Tracheal epithelial cell (primary cell): ENCODE measurements around the gene EME2. TPM values are rescaled to one million over a fixed set of nuclear protein-coding genes. Genes with fewer than 3 reads are reported as not detected.

ENCODE experiments used
- total RNA-seq: library from RNA; depleted of rRNA; stranded (reverse); fragments of >200 nt; gene quantifications from 2 replicates; pipeline ENCODE4 v1.2.1, GENCODE V29; 2014

EME2 gene
- total RNA-seq, result 2.8 and 17.8 TPM in 2 replicates

GRCh38 chr16:1772362-1772907 lies at the start of gene EME2:
Gene EME2, plus strand, starts transcription at chr16:1772810. Its CDS starts 418 bp downstream, at chr16:1773228.

GRCh38 chr16:1771188-1771863 lies 1.3 kb upstream of the EME2 start, which contains the start of gene NME3:
Gene NME3, minus strand, starts transcription at chr16:1771543. Its CDS starts 9 bp downstream, at chr16:1771534.

GRCh38 chr16:1772908-1773702 lies 495 bp downstream of the EME2 start, which contains the start of gene MRPS34:
Gene MRPS34, minus strand, starts transcription at chr16:1773134. Its CDS starts 15 bp downstream, at chr16:1773119.

GRCh38 chr16:1782408-1783264 lies 10.0 kb downstream of the EME2 start, which contains the start of the genes NUBP2 and SPSB3:
Gene NUBP2, plus strand, starts transcription at chr16:1782960. Its CDS starts 61 bp downstream, at chr16:1783021.
Gene SPSB3, minus strand, starts transcription at chr16:1782571. Its CDS starts 1,088 bp downstream, at chr16:1781483.

GRCh38 chr16:1793578-1794220 lies 21.1 kb downstream of the EME2 start, which contains the start of gene IGFALS:
Gene IGFALS, minus strand, starts transcription at chr16:1793705. Its CDS starts 53 bp downstream, at chr16:1793652.

Other genes starting within 250 kb of the EME2 start
- gene TMEM204, start 239.1 kb upstream of the EME2 start, total RNA-seq, result under 0.01 and 0.72 TPM in 2 replicates
- gene IFT140, start 160.7 kb upstream of the EME2 start, total RNA-seq, result 13.9 and 17.8 TPM in 2 replicates
- gene CRAMP1, start 160.4 kb upstream of the EME2 start, total RNA-seq, result 4.0 and 6.5 TPM in 2 replicates
- gene JPT2, start 94.5 kb upstream of the EME2 start, total RNA-seq, result 75.2 and 122 TPM in 2 replicates
- 20.0 and 22.2 TPM in 2 replicates for gene MAPK8IP3, start 66.6 kb upstream of the EME2 start, total RNA-seq
- 114 and 146 TPM in 2 replicates for gene NME3, start 1.3 kb upstream of the EME2 start, total RNA-seq
- gene MRPS34, start 324 bp downstream of the EME2 start, total RNA-seq, result 91.8 and 93.1 TPM in 2 replicates
- gene SPSB3, start 9.8 kb downstream of the EME2 start, total RNA-seq, result 54.2 and 59.3 TPM in 2 replicates
- gene NUBP2, start 10.2 kb downstream of the EME2 start, total RNA-seq, result 82.7 and 111 TPM in 2 replicates
- gene IGFALS, start 20.9 kb downstream of the EME2 start, total RNA-seq, result under 0.01 TPM in 1 of 2 replicates, not detected in the other
- 68.2 and 75.2 TPM in 2 replicates for gene HAGH, start 54.0 kb downstream of the EME2 start, total RNA-seq
- 56.5 and 106 TPM in 2 replicates for gene FAHD1, start 54.4 kb downstream of the EME2 start, total RNA-seq
- 0.24 TPM in 1 of 2 replicates, not detected in the other for gene MEIOB, start 99.4 kb downstream of the EME2 start, total RNA-seq
- 0.24 TPM in 1 of 2 replicates, not detected in the other for gene HS3ST6, start 145.6 kb downstream of the EME2 start, total RNA-seq
- gene MSRB1, start 170.4 kb downstream of the EME2 start, total RNA-seq, result 0.85 and 1.9 TPM in 2 replicates
- 0.24 TPM in 1 of 2 replicates, not detected in the other for gene RPL3L, start 181.9 kb downstream of the EME2 start, total RNA-seq
- gene NDUFB10, start 186.7 kb downstream of the EME2 start, total RNA-seq, result 114 and 124 TPM in 2 replicates
- gene RPS2, start 192.0 kb downstream of the EME2 start, total RNA-seq, result 2,434 and 3,731 TPM in 2 replicates
- 0.85 TPM in 1 of 2 replicates, not detected in the other for gene RNF151, start 194.0 kb downstream of the EME2 start, total RNA-seq
- gene TBL3, start 199.2 kb downstream of the EME2 start, total RNA-seq, result 65.9 and 82.9 TPM in 2 replicates
- gene NOXO1, start 208.7 kb downstream of the EME2 start, total RNA-seq, result 1.2 and 2.6 TPM in 2 replicates
- 8.9 and 24.9 TPM in 2 replicates for gene GFER, start 211.4 kb downstream of the EME2 start, total RNA-seq
- 4.7 and 4.8 TPM in 2 replicates for gene SYNGR3, start 217.2 kb downstream of the EME2 start, total RNA-seq
- 28.0 and 31.8 TPM in 2 replicates for gene ZNF598, start 237.0 kb downstream of the EME2 start, total RNA-seq
- gene NPW, start 247.0 kb downstream of the EME2 start, total RNA-seq, result under 0.01 and 1.4 TPM in 2 replicates